Mesendoderm (in vitro differentiated cells): Measurements from ENCODE around the gene HS2ST1.

Experiments used
- DNase-seq: peaks from one replicate; pipeline ENCODE4 v3.0.0; 2013
- H2AK5ac ChIP-seq: 2 replicates; pipeline ENCODE4 v1.6.1; 2013; ENCODE audit warnings: low read length, inconsistent platforms
- H2BK120ac ChIP-seq: 2 replicates; pipeline ENCODE4 v1.6.1; 2013; ENCODE audit warnings: low read depth, mild to moderate bottlenecking, low read length, moderate library complexity, mixed read lengths
- H2BK15ac ChIP-seq: replicated peaks from 2 replicates; pipeline ENCODE4 v1.6.1; 2013; ENCODE audit warnings: low read depth, mild to moderate bottlenecking, moderate library complexity
- H2BK5ac ChIP-seq: 2 replicates; pipeline ENCODE4 v1.6.1; 2013; ENCODE audit warnings: low read length, inconsistent platforms
- H3K18ac ChIP-seq: 2 replicates; pipeline ENCODE4 v1.6.1; 2013; ENCODE audit warnings: mild to moderate bottlenecking, low read length, mixed read lengths
- H3K23ac ChIP-seq: one replicate; pipeline ENCODE4 v1.6.1; 2013; ENCODE audit warnings: low read length
- H3K27ac ChIP-seq: 2 replicates; pipeline ENCODE4 v1.5.1; 2013; ENCODE audit warnings: low read depth, mild to moderate bottlenecking, inconsistent platforms, low read length, moderate library complexity
- H3K27me3 ChIP-seq: 2 replicates; pipeline ENCODE4 v1.6.1; 2013; ENCODE audit warnings: low read length, control low read depth, mild to moderate bottlenecking, inconsistent platforms; ENCODE audit not compliant: insufficient read depth, poor library complexity
- H3K36me3 ChIP-seq: 2 replicates; pipeline ENCODE4 v1.6.1; 2013; ENCODE audit warnings: low read length, inconsistent platforms; ENCODE audit not compliant: control insufficient read depth, insufficient read depth
- H3K4ac ChIP-seq: one replicate; pipeline ENCODE4 v1.6.1; 2013; ENCODE audit warnings: low read depth, mild to moderate bottlenecking, low read length, moderate library complexity
- H3K4me1 ChIP-seq: 2 replicates; pipeline ENCODE4 v1.6.1; 2013; ENCODE audit warnings: low read depth, low read length, inconsistent platforms; ENCODE audit not compliant: control insufficient read depth
- H3K4me2 ChIP-seq: 2 replicates; pipeline ENCODE4 v1.6.1; 2013; ENCODE audit warnings: low read length
- H3K4me3 ChIP-seq: 2 replicates; pipeline ENCODE4 v1.5.1; 2013; ENCODE audit warnings: mild to moderate bottlenecking, low read length
- H3K56ac ChIP-seq: one replicate; pipeline ENCODE4 v1.6.1; 2013; ENCODE audit warnings: low read length
- H3K79me1 ChIP-seq: 2 replicates; pipeline ENCODE4 v1.6.1; 2013; ENCODE audit warnings: low read length, inconsistent platforms
- H3K79me2 ChIP-seq: 2 replicates; pipeline ENCODE4 v1.6.1; 2013; ENCODE audit warnings: mild to moderate bottlenecking, low read length; ENCODE audit not compliant: control insufficient read depth, insufficient read depth
- H3K9ac ChIP-seq: 2 replicates; pipeline ENCODE4 v1.6.1; 2013; ENCODE audit warnings: low read length, inconsistent platforms
- H4K5ac ChIP-seq: one replicate; pipeline ENCODE4 v1.6.1; 2013; ENCODE audit warnings: low read length
- H4K8ac ChIP-seq: one replicate; pipeline ENCODE4 v1.6.1; 2013; ENCODE audit warnings: low read depth, mild to moderate bottlenecking, control low read depth, low read length, moderate library complexity
- WGBS: extraction: QIAGEN DNeasy Blood & Tissue Kit; methylation state at CpG from one replicate; pipeline ENCODE4 v1.1.7; 2013; ENCODE audit warnings: low lambda C conversion rate, missing lambda C conversion rate; ENCODE audit not compliant: insufficient coverage; ENCODE audit errors: extremely low coverage; 5-methylcytosine and 5-hydroxymethylcytosine counted together

The HS2ST1 gene

DNA sequence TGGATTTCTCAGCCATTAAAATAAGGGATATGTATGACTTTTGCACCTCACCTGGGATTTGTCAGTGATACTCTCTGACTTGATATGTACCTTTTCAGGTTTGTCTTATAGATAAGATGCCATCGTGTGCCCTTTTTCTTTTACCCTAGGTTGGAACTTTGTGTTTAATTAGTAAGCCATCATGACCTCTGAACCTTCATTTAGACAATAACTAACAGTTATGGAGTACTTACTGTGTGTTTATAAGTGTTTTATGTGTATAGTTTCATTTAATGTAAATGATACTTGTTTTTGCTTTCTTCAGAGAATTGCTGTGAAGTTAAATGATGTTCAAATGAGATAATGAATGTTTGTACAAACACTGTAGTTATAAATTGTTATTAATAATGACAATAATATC is 14.4 kb downstream of the HS2ST1 start:
- H3K79me2 ChIP-seq: peaks cover 7% of the 10 kb centered on the region
- H3K4me1 ChIP-seq: peaks cover 4% of the 10 kb centered on the region
- H3K4me2 ChIP-seq: no peak overlapping the region
- H3K9ac ChIP-seq: no peak overlapping the region
- H3K27ac ChIP-seq: no peak overlapping the region
- H3K18ac ChIP-seq: no peak overlapping the region
- no peaks in the 10 kb centered on the region for H3K79me1 ChIP-seq
- no peaks in the 10 kb centered on the region for H3K36me3 ChIP-seq
- H2BK5ac ChIP-seq: no peak overlapping the region
- no peak overlapping the region for H4K5ac ChIP-seq
- H4K8ac ChIP-seq: no peak overlapping the region
- no peak overlapping the region for H2AK5ac ChIP-seq
- no peaks in the 10 kb centered on the region for H3K27me3 ChIP-seq
- H3K23ac ChIP-seq: no peak overlapping the region
- H3K4me3 ChIP-seq: no peak overlapping the region
- H3K56ac ChIP-seq: no peak overlapping the region
- no peak overlapping the region for H3K4ac ChIP-seq
- DNase-seq: no peak
- H2BK15ac ChIP-seq: no peak overlapping the region
- H2BK120ac ChIP-seq: no peak overlapping the region
- WGBS: no CpG with 5 or more reads among the region's 1 CpG

DNA sequence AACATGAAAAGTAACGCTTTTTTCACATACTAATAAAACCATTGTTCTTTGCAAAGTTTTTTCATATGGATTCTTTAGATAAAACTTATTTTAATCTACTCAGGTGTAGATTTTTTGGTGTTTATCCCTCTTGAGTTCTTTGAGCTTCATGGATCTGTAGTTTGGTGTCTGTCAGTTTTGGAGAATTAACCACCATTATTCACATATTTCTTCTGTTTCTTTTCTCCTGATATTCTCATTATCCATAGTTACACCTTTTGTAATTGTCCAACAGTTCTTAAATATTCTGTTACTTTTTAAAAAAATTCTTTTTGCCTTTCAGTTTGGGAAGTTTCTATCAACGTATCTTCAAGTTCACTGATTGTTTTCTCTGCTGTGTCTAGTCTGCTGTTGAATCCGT is 18.6 kb downstream of the HS2ST1 start:
- Histone ChIP-seq H3K79me1 (peaks cover 2% of the 10 kb centered on the region), H3K56ac (no peak overlapping the region), H3K18ac (no peak overlapping the region), H2BK120ac (no peak overlapping the region), H2AK5ac (no peak overlapping the region), H3K36me3 (no peaks in the 10 kb centered on the region), H4K8ac (no peak overlapping the region), H4K5ac (no peak overlapping the region), H3K79me2 (peaks cover 7% of the 10 kb centered on the region), H2BK5ac (no peak overlapping the region), H2BK15ac (no peak overlapping the region), H3K23ac (no peak overlapping the region), H3K4me1 (peaks cover 6% of the 10 kb centered on the region), H3K4me3 (no peak overlapping the region), H3K27ac (no peak overlapping the region), H3K9ac (no peak overlapping the region), H3K27me3 (no peaks in the 10 kb centered on the region), H3K4me2 (no peak overlapping the region), H3K4ac (no peak overlapping the region)
- WGBS: 100% methylated on average over 1 of the region's 3 CpGs
- DNase-seq: no peak

DNA sequence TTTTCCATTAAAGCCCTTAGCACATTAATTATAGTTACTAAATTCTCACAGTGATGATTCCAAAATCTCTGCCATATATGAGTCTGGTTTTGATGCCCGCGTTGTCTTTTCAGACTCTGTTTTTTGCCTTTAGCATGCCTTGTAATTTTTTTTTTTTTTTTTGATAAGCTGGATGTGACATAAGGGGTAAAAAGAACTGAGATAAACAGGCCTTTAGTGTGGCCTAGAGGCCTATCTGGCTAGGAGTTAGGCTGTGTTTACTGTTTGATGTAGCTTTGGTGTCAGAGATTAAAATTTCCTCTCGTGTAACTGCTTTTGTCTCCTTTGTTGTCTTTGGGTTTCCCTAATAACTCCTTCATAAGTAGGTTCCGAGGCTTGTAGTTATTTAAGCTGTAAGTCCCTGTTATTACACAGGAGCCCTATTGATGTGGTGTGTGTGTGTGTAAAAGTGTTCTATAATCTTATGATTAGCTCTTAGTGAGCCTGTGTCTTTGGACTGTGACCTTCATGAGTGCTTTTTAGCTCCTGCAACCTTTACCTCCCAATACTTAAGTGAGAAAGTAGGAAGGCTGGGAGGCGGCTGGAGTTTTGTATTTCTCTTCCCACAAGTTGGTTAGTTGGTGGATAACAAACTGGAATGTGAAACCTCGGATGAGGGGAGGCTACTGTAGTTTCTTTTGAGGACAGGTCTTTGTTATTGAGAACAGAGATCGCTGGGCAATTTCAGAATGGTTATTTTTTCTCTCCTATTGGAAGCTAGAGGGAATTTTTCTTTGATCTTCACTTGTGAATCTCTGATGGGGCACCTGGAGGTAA is 19.3 kb downstream of the HS2ST1 start:
- peak overlapping the region; percentile 14 for H3K9ac ChIP-seq
- H2BK5ac ChIP-seq: no peak overlapping the region
- DNase-seq: peak; percentile 30
- H3K23ac ChIP-seq: no peak overlapping the region
- H3K4me1 ChIP-seq: peaks cover 6% of the 10 kb centered on the region
- peak overlapping the region; percentile 33 for H3K27ac ChIP-seq
- no peak overlapping the region for H2BK15ac ChIP-seq
- H2BK120ac ChIP-seq: no peak overlapping the region
- no peak overlapping the region for H4K8ac ChIP-seq
- no peak overlapping the region for H3K4me2 ChIP-seq
- H4K5ac ChIP-seq: no peak overlapping the region
- H3K36me3 ChIP-seq: no peaks in the 10 kb centered on the region
- no peak overlapping the region for H2AK5ac ChIP-seq
- H3K4me3 ChIP-seq: no peak overlapping the region
- H3K79me2 ChIP-seq: peaks cover 7% of the 10 kb centered on the region
- H3K79me1 ChIP-seq: peaks cover 2% of the 10 kb centered on the region
- H3K18ac ChIP-seq: no peak overlapping the region
- peak overlapping the region; percentile 26 for H3K56ac ChIP-seq
- no peak overlapping the region for H3K4ac ChIP-seq
- WGBS: no CpG with 5 or more reads among the region's 7 CpGs
- H3K27me3 ChIP-seq: no peaks in the 10 kb centered on the region

DNA sequence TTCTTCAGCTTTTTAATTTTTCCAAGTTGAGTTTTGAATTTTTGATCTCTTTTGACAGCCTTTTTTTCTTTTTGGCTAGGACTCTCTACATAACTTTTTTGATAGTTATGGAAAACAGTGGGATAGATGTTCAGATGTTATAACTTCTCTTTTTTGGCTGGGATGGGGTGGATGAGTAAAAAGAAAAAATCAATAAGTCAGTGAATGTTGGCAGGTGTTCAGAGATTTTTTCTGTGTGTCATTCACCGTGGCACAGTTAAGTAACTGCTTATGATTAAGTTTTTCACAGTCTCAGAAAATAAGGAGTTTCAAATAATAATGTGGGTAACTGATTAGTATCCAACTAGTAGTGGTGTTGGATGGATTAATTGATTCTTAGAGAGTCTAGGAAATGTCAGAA is 24.0 kb downstream of the HS2ST1 start:
- H3K4ac ChIP-seq: no peak overlapping the region
- no CpG with 5 or more reads among the region's 1 CpG for WGBS
- H3K4me2 ChIP-seq: no peak overlapping the region
- H2BK15ac ChIP-seq: no peak overlapping the region
- DNase-seq: no peak
- H3K36me3 ChIP-seq: no peaks in the 10 kb centered on the region
- H3K79me2 ChIP-seq: peaks cover 13% of the 10 kb centered on the region
- no peak overlapping the region for H3K4me3 ChIP-seq
- H3K9ac ChIP-seq: no peak overlapping the region
- H3K56ac ChIP-seq: no peak overlapping the region
- no peak overlapping the region for H3K23ac ChIP-seq
- no peak overlapping the region for H2BK120ac ChIP-seq
- H2BK5ac ChIP-seq: no peak overlapping the region
- no peak overlapping the region for H3K27ac ChIP-seq
- H3K4me1 ChIP-seq: peaks cover 5% of the 10 kb centered on the region
- H3K27me3 ChIP-seq: no peaks in the 10 kb centered on the region
- no peak overlapping the region for H4K8ac ChIP-seq
- peaks cover 2% of the 10 kb centered on the region for H3K79me1 ChIP-seq
- H3K18ac ChIP-seq: no peak overlapping the region
- H2AK5ac ChIP-seq: no peak overlapping the region
- no peak overlapping the region for H4K5ac ChIP-seq

DNA sequence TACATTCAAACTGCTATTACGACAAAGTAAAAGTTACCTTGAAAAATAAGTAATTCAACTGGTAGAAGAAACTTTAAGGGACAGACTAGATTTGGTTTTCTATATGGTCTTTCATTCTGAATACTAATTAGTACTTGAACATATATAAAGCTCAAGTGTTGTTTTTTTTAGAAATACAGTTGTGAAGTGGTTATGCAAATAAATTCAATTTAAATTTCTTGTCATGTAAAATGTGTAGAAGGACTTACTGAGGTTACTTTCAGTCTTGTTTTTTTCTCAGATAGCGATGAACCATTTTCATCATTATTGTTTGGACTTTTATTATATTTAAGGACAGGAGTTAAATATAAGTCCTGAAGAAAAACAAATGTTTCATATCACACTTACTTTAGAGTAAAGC is 24.4 kb downstream of the HS2ST1 start:
- Histone ChIP-seq H3K4me2 (no peak overlapping the region), H4K5ac (no peak overlapping the region), H3K9ac (no peak overlapping the region), H3K36me3 (no peaks in the 10 kb centered on the region), H3K79me1 (peaks cover 2% of the 10 kb centered on the region), H3K4me3 (no peak overlapping the region), H2BK5ac (no peak overlapping the region), H3K4ac (no peak overlapping the region), H2AK5ac (no peak overlapping the region), H2BK15ac (no peak overlapping the region), H3K4me1 (peaks cover 1% of the 10 kb centered on the region), H3K27ac (no peak overlapping the region), H3K27me3 (no peaks in the 10 kb centered on the region), H2BK120ac (no peak overlapping the region), H3K79me2 (peaks cover 10% of the 10 kb centered on the region), H4K8ac (no peak overlapping the region), H3K18ac (no peak overlapping the region), H3K23ac (no peak overlapping the region), H3K56ac (no peak overlapping the region)
- WGBS: no CpG with 5 or more reads among the region's 2 CpGs
- DNase-seq: no peak

DNA sequence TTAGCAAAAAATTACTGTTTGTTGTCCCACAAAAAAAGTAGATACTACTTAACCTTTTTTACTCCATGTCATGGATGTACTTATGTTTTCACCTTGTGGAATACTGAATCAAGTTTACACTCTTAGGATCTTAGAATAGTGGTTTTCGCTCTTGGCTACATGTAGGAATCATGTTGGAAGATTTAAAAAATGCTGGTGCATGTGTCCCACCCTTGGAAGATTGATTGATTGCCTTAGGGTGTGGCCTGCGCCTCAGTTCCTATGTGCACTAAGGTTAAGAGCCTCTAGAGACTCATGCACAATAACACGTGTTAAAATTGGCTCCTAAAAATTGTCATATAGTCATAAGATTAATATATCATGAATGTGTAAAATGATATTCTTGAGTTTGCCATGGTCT is 25.0 kb downstream of the HS2ST1 start:
- DNase-seq: no peak
- Histone ChIP-seq H3K18ac (no peak overlapping the region), H4K8ac (no peak overlapping the region), H3K23ac (no peak overlapping the region), H3K4me1 (no peaks in the 10 kb centered on the region), H3K4ac (no peak overlapping the region), H3K79me2 (peaks cover 7% of the 10 kb centered on the region), H2BK120ac (no peak overlapping the region), H3K27ac (no peak overlapping the region), H3K56ac (no peak overlapping the region), H3K79me1 (no peaks in the 10 kb centered on the region), H2BK5ac (no peak overlapping the region), H2AK5ac (no peak overlapping the region), H2BK15ac (no peak overlapping the region), H3K4me2 (no peak overlapping the region), H3K27me3 (no peaks in the 10 kb centered on the region), H3K4me3 (no peak overlapping the region), H3K36me3 (no peaks in the 10 kb centered on the region), H3K9ac (no peak overlapping the region), H4K5ac (no peak overlapping the region)
- no CpG with 5 or more reads among the region's 3 CpGs for WGBS
